HepG2 (cell line): ENCODE measurements around the gene COQ5. TPM values are rescaled to one million over a fixed set of nuclear protein-coding genes. Genes with fewer than 3 reads are reported as not detected.

Experiments used
- ATF1 ChIP-seq: IDR thresholded peaks from 2 replicates; pipeline ENCODE4 v1.6.1; 2016; ENCODE audit warnings: mild to moderate bottlenecking, control low read depth
- ELF4 ChIP-seq: sonication (generic); formaldehyde crosslinking; IDR thresholded peaks from 2 replicates; pipeline ENCODE4 v1.5.0; 2020; ENCODE audit warnings: missing genetic modification reagents, mild to moderate bottlenecking, moderate library complexity, borderline replicate concordance
- HDAC2 ChIP-seq: sonication (generic); formaldehyde crosslinking; IDR thresholded peaks from 2 replicates; pipeline ENCODE4 v1.4.0; 2020; ENCODE audit warnings: missing genetic modification reagents
- HMGA1 ChIP-seq: sonication (generic); formaldehyde crosslinking; conservative IDR thresholded peaks from 2 replicates; pipeline ENCODE4 v1.4.0; 2020; ENCODE audit warnings: missing genetic modification reagents
- HNRNPUL1 ChIP-seq: fragments of 200-400 bp; formaldehyde crosslinking; IDR thresholded peaks from 2 replicates; pipeline ENCODE4 v1.6.1; 2017; ENCODE audit warnings: low read depth, mild to moderate bottlenecking, low read length, moderate library complexity
- IRF2 ChIP-seq: IDR thresholded peaks from 2 replicates; pipeline ENCODE4 v1.6.1; 2018; ENCODE audit warnings: missing genetic modification reagents, missing compliant biosample characterization
- MIXL1 ChIP-seq: IDR thresholded peaks from 2 replicates; pipeline ENCODE4 v1.6.1; 2016
- MZF1 ChIP-seq: sonication (generic); formaldehyde crosslinking; IDR thresholded peaks from 2 replicates; pipeline ENCODE4 v1.8.1; 2023; ENCODE audit warnings: mild to moderate bottlenecking, missing genetic modification reagents, borderline replicate concordance
- PCBP2 ChIP-seq: fragments of 200-400 bp; formaldehyde crosslinking; optimal IDR thresholded peaks from 2 replicates; pipeline ENCODE3; 2018; ENCODE audit warnings: low read length, low read depth; ENCODE audit not compliant: poor library complexity, severe bottlenecking
- RAD51 ChIP-seq: fragments of 450-650 bp; IDR thresholded peaks from 2 replicates; pipeline ENCODE4 v1.6.1; 2016; ENCODE audit warnings: borderline replicate concordance
- RBAK ChIP-seq: sonication (generic); formaldehyde crosslinking; IDR thresholded peaks from 2 replicates; pipeline ENCODE4 v1.5.1; 2020; ENCODE audit warnings: mild to moderate bottlenecking, missing genetic modification reagents
- RELA ChIP-seq: sonication (generic); formaldehyde crosslinking; IDR thresholded peaks from 2 replicates; pipeline ENCODE4 v1.4.0; 2020; ENCODE audit warnings: missing genetic modification reagents
- REXO4 ChIP-seq: sonication (generic); formaldehyde crosslinking; IDR thresholded peaks from 2 replicates; pipeline ENCODE4 v1.8.0; 2022; ENCODE audit warnings: missing genetic modification reagents, mild to moderate bottlenecking, borderline replicate concordance
- SMARCC2 ChIP-seq: fragments of 450-650 bp; IDR thresholded peaks from 2 replicates; pipeline ENCODE4 v1.6.1; 2017; ENCODE audit warnings: antibody characterized with exemption, mild to moderate bottlenecking
- SOX5 ChIP-seq: IDR thresholded peaks from 2 replicates; pipeline ENCODE4 v1.6.1; 2016; ENCODE audit warnings: borderline replicate concordance
- TAF1 ChIP-seq: sonication (generic); formaldehyde crosslinking; IDR thresholded peaks from 2 replicates; pipeline ENCODE4 v1.4.0; 2020; ENCODE audit warnings: missing genetic modification reagents
- TOPORS ChIP-seq: sonication (generic); formaldehyde crosslinking; IDR thresholded peaks from 2 replicates; pipeline ENCODE4 v1.8.0; 2023; ENCODE audit warnings: mild to moderate bottlenecking, missing genetic modification reagents
- ZBTB38 ChIP-seq: sonication (generic); formaldehyde crosslinking; IDR thresholded peaks from 2 replicates; pipeline ENCODE4 v1.5.1; 2020; ENCODE audit warnings: mild to moderate bottlenecking, missing genetic modification reagents
- ZC3H4 ChIP-seq: sonication (generic); formaldehyde crosslinking; IDR thresholded peaks from 2 replicates; pipeline ENCODE4 v1.4.0; 2020; ENCODE audit warnings: missing genetic modification reagents, borderline replicate concordance
- ZFP41 ChIP-seq: sonication (generic); formaldehyde crosslinking; IDR thresholded peaks from 2 replicates; pipeline ENCODE4 v1.4.0; 2020; ENCODE audit warnings: mild to moderate bottlenecking, missing genetic modification reagents, borderline replicate concordance
- ZNF383 ChIP-seq: sonication (generic); formaldehyde crosslinking; IDR thresholded peaks from 2 replicates; pipeline ENCODE4 v1.4.0; 2020; ENCODE audit warnings: missing genetic modification reagents, mild to moderate bottlenecking, borderline replicate concordance
- ZNF530 ChIP-seq: sonication (generic); formaldehyde crosslinking; IDR thresholded peaks from 2 replicates; pipeline ENCODE4 v1.5.0; 2020; ENCODE audit warnings: low read depth, mild to moderate bottlenecking, missing genetic modification reagents
- ZNF788 ChIP-seq: sonication (generic); formaldehyde crosslinking; IDR thresholded peaks from 2 replicates; pipeline ENCODE4 v1.5.0; 2020; ENCODE audit warnings: mild to moderate bottlenecking, missing genetic modification reagents, borderline replicate concordance
- ZNF839 ChIP-seq: sonication (generic); formaldehyde crosslinking; IDR thresholded peaks from 2 replicates; pipeline ENCODE4 v1.4.0; 2020; ENCODE audit warnings: missing genetic modification reagents, mild to moderate bottlenecking, borderline replicate concordance
- polyA plus RNA-seq, 8 experiments: library from polyadenylated mRNA; depleted of rRNA in 3 of 8; stranded (reverse) in 7 of 8; unstranded in 1 of 8; fragments of >200 nt; fragmentation: Illumina TruSeq in 4 of 8; extraction: Trizol in 4 of 8; gene quantifications; 2 replicates each; pipeline versions ENCODE4 v1.2.1 to v1.2.3, GENCODE V29; 2011 to 2016; ENCODE audit warnings: low read depth in 4 of 8, missing spikeins in 1 of 8, mixed read lengths in 1 of 8; ENCODE audit not compliant: insufficient read depth in 1 of 8
- total RNA-seq, 5 experiments: library from RNA; depleted of rRNA; stranded (reverse); fragments of >200 nt; fragmentation: Illumina TruSeq; extraction: Trizol; gene quantifications; 2 replicates each; pipeline ENCODE4 v1.2.3, GENCODE V29; 2016; ENCODE audit warnings: low read depth in 1 of 5
- TF ChIP-seq, protein P1 (sequence below): IDR thresholded peaks from 2 replicates; pipeline ENCODE4 v1.6.1; 2016; ENCODE audit warnings: mild to moderate bottlenecking, missing biosample characterization, missing genetic modification reagents
- TF ChIP-seq, protein P2 (sequence below): sonication (generic); formaldehyde crosslinking; IDR thresholded peaks from 2 replicates; pipeline ENCODE4 v1.5.0; 2020; ENCODE audit warnings: missing genetic modification reagents
- TF ChIP-seq, protein P3 (sequence below): IDR thresholded peaks from 2 replicates; pipeline ENCODE4 v1.6.1; 2016; ENCODE audit warnings: low read depth, borderline replicate concordance
- TF ChIP-seq, protein P4 (sequence below): sonication (generic); formaldehyde crosslinking; IDR thresholded peaks from 2 replicates; pipeline ENCODE4 v1.8.1; 2023; ENCODE audit warnings: missing genetic modification reagents, mild to moderate bottlenecking, borderline replicate concordance
- TF ChIP-seq, protein P5 (sequence below): sonication (generic); formaldehyde crosslinking; IDR thresholded peaks from 2 replicates; pipeline ENCODE4 v1.5.0; 2020; ENCODE audit warnings: mild to moderate bottlenecking, missing genetic modification reagents

COQ5 gene
- total and polyA plus RNA-seq, 2 of the 13 experiments (the other 11 are each of a cell fraction or from before 2014, with no cell fraction given): 36.4 to 41.5 TPM

DNA sequence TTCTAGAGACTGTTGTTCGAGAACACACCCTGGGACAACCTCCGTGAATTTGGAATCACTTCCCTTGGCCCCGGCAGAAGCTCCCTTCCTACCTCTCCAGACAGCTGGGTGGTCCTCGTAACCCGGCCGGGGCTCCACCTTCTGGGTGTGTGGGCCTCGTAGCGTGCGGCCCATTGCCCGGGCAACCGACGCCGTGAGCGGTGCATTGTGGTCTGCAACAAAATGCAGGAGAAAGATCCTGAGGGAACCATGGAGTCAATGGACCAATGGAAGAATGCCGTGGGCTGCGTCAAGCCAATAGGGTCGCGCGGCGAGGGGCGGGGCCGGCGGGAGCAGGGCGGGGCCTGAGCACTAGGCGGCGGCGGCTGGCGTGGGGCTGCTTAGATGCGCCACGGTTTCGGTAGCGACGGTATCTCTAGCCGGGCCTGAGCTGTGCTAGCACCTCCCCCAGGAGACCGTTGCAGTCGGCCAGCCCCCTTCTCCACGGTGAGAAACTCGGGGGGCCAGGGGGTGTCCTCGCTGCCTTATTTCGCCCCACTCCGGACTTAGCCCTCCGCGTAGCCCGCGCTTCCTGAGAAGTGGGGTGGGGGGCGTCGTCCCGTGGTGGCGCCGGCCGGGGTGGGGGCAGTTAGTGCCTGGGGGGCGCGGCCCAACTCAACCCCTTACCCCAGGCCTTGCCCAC is 33.1 kb downstream of the COQ5 start, which contains the start of gene DYNLL1 (continued):
- TF ChIP-seq ZFP41 (CRISPR knock-in tag) (no peak), MIXL1 (CRISPR knock-in tag) (0 out of 2 replicates have a peak, but pooled peaks have one; percentile 19), ZNF839 (CRISPR knock-in tag) (no peak), ZNF788 (peak; percentile 36; the same call in 1 of the 2 replicates), MZF1 (CRISPR knock-in tag) (no peak), IRF2 (CRISPR knock-in tag) (peak; percentile 33; the same call in 1 of the 2 replicates), RAD51 (no peak), SOX5 (no peak; the same call in 1 of the 2 replicates), HNRNPUL1 (no peak), ELF4 (CRISPR knock-in tag) (no peak), ZNF383 (CRISPR knock-in tag) (no peak), PCBP2 (no peak), ATF1 (CRISPR knock-in tag) (peak; percentile 57), RELA (no peak), HDAC2 (CRISPR knock-in tag) (peak; percentile 69), REXO4 (CRISPR knock-in tag) (no peak), ZC3H4 (no peak), HMGA1 (CRISPR knock-in tag) (no peak), RBAK (CRISPR knock-in tag) (no peak), ZNF530 (CRISPR knock-in tag) (no peak), SMARCC2 (no peak), TAF1 (CRISPR knock-in tag) (peak; percentile 96), ZBTB38 (CRISPR knock-in tag) (peak; percentile 26; the same call in 1 of the 2 replicates), TOPORS (peak; percentile 73; the same call in 1 of the 2 replicates)
- TF ChIP-seq, protein P1, sequence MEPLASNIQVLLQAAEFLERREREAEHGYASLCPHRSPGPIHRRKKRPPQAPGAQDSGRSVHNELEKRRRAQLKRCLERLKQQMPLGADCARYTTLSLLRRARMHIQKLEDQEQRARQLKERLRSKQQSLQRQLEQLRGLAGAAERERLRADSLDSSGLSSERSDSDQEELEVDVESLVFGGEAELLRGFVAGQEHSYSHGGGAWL (CRISPR knock-in tag): peak; percentile 50; the same call in 1 of the 2 replicates
- TF ChIP-seq, protein P2, sequence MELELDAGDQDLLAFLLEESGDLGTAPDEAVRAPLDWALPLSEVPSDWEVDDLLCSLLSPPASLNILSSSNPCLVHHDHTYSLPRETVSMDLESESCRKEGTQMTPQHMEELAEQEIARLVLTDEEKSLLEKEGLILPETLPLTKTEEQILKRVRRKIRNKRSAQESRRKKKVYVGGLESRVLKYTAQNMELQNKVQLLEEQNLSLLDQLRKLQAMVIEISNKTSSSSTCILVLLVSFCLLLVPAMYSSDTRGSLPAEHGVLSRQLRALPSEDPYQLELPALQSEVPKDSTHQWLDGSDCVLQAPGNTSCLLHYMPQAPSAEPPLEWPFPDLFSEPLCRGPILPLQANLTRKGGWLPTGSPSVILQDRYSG (CRISPR knock-in tag): peak; percentile 24; the same call in 1 of the 2 replicates
- TF ChIP-seq, protein P3, sequence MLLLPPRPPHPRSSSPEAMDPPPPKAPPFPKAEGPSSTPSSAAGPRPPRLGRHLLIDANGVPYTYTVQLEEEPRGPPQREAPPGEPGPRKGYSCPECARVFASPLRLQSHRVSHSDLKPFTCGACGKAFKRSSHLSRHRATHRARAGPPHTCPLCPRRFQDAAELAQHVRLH (CRISPR knock-in tag): peak; percentile 58; the same call in 1 of the 2 replicates
- TF ChIP-seq, protein P4, sequence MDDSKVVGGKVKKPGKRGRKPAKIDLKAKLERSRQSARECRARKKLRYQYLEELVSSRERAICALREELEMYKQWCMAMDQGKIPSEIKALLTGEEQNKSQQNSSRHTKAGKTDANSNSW (CRISPR knock-in tag): no peak
- TF ChIP-seq, protein P5, sequence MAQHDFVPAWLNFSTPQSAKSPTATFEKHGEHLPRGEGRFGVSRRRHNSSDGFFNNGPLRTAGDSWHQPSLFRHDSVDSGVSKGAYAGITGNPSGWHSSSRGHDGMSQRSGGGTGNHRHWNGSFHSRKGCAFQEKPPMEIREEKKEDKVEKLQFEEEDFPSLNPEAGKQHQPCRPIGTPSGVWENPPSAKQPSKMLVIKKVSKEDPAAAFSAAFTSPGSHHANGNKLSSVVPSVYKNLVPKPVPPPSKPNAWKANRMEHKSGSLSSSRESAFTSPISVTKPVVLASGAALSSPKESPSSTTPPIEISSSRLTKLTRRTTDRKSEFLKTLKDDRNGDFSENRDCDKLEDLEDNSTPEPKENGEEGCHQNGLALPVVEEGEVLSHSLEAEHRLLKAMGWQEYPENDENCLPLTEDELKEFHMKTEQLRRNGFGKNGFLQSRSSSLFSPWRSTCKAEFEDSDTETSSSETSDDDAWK: no peak
